Muscle layer of colon (tissue), 2 donors: ENCODE data around the gene MCOLN2.

Experiments
- H3K27ac ChIP-seq: one replicate; pipeline ENCODE4 v1.7.0; 2013; ENCODE audit warnings: low read depth, mild to moderate bottlenecking, low read length, moderate library complexity
- H3K27me3 ChIP-seq, 2 donors: one replicate each; pipeline ENCODE4 v1.7.0; 2013; ENCODE audit warnings: low read length in 2 of 2, mild to moderate bottlenecking in 2 of 2; ENCODE audit not compliant: insufficient read depth in 2 of 2, control insufficient read depth in 1 of 2
- H3K36me3 ChIP-seq: one replicate; pipeline ENCODE4 v1.7.0; 2013; ENCODE audit warnings: mild to moderate bottlenecking, low read length; ENCODE audit not compliant: insufficient read depth
- H3K4me1 ChIP-seq: one replicate; pipeline ENCODE4 v1.7.0; 2013; ENCODE audit warnings: mild to moderate bottlenecking, low read length; ENCODE audit not compliant: insufficient read depth
- H3K4me3 ChIP-seq, 2 donors: one replicate each; pipeline ENCODE4 v1.7.0; 2013; ENCODE audit warnings: low read length in 2 of 2, low read depth in 1 of 2, mild to moderate bottlenecking in 1 of 2, moderate library complexity in 1 of 2
- H3K9ac ChIP-seq: one replicate; pipeline ENCODE4 v1.7.0; 2013; ENCODE audit warnings: low read length
- H3K9me3 ChIP-seq: one replicate; pipeline ENCODE4 v1.7.0; 2013; ENCODE audit warnings: mild to moderate bottlenecking, low read length
- donor health status: abdominal sarcoma.
- donor health status: Adenocarcinoma of cecum.

Gene MCOLN2

DNA sequence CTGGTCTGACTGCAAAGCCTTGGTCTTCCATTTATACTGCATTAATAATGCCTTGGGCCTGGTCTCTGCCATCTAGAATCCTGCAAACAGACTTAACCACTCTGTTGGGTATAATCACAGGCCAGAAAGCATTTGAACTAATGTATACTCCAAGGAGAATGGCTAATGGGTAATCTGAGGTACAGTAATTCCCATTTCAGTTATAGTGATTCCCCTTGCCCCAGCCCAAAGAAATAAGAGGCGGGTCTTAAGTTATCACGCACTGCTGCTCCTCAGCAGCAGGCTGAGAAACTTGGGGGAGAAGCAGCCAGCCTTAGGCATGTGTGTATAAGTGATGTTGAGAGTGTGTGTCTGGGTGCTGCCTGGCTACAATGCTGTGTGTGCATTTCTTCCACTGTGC lies 106.3 kb downstream of the MCOLN2 start:
- H3K9me3 ChIP-seq = no peaks in the 10 kb centered on the region
- no peaks in the 10 kb centered on the region for H3K4me1 ChIP-seq
- H3K27me3 ChIP-seq = peaks cover 10 to 16% of the 10 kb centered on the region in 2 donors
- no peak overlapping the region for H3K4me3 ChIP-seq
- no peak overlapping the region for H3K9ac ChIP-seq
- no peak overlapping the region for H3K27ac ChIP-seq
- H3K36me3 ChIP-seq = no peaks in the 10 kb centered on the region

DNA sequence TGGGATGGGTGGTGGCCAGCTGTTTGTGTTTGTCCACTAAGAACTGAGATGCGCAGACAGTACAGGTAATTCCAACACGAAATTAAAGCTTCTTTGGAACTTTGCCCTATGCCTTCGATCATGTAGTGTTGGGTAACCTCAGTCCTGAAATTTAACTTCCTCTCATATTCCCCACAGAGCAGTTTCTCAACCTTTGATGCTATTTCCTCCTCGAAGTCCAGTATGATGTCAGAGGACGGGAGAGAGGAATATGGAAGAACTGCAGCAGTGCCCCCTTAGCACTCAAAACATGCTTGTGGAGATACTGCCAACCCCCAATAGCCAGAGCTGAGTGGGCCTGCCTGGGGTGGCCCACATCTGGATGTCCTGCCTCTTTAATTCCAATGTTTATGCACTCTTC lies 107.5 kb downstream of the MCOLN2 start:
- H3K4me3 ChIP-seq = no peak overlapping the region
- no peak overlapping the region for H3K27ac ChIP-seq
- H3K27me3 ChIP-seq = peaks cover 10 to 16% of the 10 kb centered on the region in 2 donors
- H3K36me3 ChIP-seq = no peaks in the 10 kb centered on the region
- H3K9me3 ChIP-seq = no peaks in the 10 kb centered on the region
- H3K9ac ChIP-seq = no peak overlapping the region
- no peaks in the 10 kb centered on the region for H3K4me1 ChIP-seq

DNA sequence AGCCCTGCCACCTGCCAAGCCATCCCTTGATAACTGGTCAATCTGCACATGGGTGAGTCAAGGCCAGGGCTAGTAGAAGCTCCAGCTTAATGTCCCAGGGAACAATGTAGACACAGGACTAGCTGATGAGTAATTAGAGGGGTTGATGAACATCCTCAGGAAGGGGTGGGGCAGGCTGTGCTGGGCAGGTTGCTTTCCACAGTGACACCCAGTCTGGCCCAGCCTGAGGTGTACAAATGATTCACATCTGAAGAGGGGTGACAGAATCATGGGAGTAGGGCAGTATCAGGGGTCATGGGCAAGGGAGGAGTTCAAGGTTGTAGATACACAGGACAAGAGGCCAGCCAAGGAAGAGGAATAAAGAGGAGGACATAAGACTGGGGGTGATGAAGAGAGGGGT lies 108.2 kb downstream of the MCOLN2 start:
- peaks cover 5 to 13% of the 10 kb centered on the region in 2 donors for H3K27me3 ChIP-seq
- no peak overlapping the region for H3K9ac ChIP-seq

DNA sequence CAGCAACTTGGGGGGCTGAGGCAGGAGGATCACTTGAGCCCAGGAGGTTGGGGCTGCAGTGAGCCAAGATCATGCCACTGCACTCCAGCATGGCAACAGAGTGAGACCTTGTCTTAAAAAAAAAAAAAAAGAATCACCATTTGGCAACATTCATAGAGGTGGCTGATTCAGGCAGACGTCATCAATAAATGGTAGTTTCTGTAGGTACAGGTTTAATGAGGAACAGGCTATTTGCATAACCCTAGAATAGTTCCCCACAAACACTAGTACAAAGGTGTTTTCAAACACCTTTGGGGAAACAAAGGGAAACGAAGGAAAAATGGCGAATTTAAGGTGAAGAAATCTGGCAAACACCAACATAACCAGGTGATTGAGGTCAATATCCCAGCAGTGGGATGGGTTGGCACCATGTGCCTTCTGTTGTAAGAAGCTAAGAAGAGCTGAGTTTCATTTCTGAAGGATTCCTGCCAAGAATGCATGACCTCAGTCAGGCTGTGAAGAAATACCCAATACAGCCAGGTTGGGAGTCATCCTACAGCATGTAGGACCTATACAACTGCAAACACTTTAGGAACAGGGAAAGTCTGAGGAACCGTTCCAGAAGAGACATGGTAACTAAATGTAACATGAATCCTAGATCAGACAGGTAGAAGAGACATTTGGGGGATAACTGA lies 109.5 kb downstream of the MCOLN2 start:
- Histone ChIP-seq H3K4me3 (no peak overlapping the region), H3K27ac (no peak overlapping the region), H3K9ac (no peak overlapping the region), H3K9me3 (no peaks in the 10 kb centered on the region), H3K36me3 (no peaks in the 10 kb centered on the region), H3K4me1 (no peaks in the 10 kb centered on the region), H3K27me3 (peaks cover 0 to 2% of the 10 kb centered on the region in 2 donors)

More for the DNA sequence above, 108.2 kb downstream of the MCOLN2 start:
- no peaks in the 10 kb centered on the region for H3K4me1 ChIP-seq
- no peak overlapping the region for H3K4me3 ChIP-seq
- no peaks in the 10 kb centered on the region for H3K36me3 ChIP-seq
- H3K27ac ChIP-seq = no peak overlapping the region
- H3K9me3 ChIP-seq = no peaks in the 10 kb centered on the region

DNA sequence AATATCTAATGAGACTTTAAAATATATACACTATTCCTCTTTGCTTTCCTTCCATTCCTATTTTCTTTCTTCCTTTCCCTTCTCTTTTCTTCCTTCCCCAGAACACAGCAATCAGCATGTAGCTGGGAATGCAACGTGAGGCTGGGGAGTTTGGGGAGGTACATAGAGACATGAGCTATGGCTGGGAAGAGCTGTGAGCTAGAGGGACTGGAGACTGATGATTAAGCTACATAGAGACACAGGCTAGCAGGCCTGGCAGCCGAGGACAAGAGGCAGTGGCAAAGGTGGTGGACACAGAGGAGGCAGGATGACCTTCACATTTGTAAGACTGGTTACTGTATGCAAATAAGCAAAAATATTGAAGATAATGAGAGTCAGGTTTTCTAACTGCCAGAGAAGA lies 111.4 kb downstream of the MCOLN2 start:
- no peak overlapping the region for H3K27ac ChIP-seq
- H3K4me1 ChIP-seq = no peaks in the 10 kb centered on the region
- no peaks in the 10 kb centered on the region for H3K27me3 ChIP-seq
- H3K4me3 ChIP-seq = no peak overlapping the region
- no peaks in the 10 kb centered on the region for H3K36me3 ChIP-seq
- H3K9ac ChIP-seq = no peak overlapping the region
- no peaks in the 10 kb centered on the region for H3K9me3 ChIP-seq

DNA sequence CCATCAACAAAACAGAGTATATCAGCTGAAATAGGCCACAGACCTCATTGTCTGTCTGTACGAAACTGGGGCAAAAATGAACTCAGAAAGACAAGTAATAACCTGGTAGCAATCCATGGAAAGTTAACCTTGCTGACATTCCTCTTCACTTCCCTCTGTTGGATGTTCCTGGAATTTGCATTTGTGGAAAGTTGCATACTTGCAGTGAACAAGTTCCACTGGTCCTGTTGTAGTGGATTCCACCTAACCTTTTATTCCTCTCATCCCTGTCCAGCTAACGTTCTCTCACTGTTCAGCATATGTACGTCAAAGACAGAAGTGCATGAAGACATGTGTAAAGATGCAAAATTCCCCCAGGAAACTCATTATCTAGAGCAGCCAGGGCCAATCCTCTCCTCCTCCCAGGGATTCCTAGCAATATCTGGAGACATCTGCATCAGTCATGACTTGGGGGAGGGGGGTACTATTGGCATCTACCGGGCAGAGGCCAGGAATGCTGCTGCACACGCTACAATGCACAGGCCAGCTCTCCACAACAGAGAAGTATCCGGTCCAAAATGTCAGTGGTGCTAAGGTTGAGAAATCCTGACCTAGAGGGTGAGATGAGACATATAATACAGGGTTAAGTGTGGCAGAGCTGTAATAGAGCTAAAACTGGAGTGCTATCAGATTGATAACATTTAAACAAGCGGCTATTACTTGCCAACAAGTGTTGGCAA lies 112.1 kb downstream of the MCOLN2 start:
- Histone ChIP-seq H3K4me3 (no peak overlapping the region), H3K27ac (no peak overlapping the region), H3K4me1 (no peaks in the 10 kb centered on the region)

DNA sequence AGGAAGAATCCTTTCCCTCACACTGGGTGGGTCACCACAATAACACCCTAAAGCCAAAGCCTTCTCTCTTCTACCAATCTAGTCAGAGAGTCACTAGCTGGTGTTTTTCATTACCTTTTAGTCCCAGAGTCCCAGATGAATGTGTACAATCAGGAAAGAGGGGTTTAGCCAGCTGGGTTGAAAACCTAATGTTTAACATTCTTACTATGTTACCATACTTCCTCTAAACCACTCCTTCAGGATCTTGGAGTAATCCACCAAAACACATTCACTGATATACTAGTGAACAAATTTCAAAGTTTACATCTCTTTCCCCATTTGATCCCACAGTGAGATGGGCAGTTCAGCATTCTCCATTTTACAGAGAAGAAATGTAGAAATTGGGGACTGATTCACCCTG lies 113.6 kb downstream of the MCOLN2 start:
- H3K9ac ChIP-seq = no peak overlapping the region
- no peaks in the 10 kb centered on the region for H3K9me3 ChIP-seq
- no peaks in the 10 kb centered on the region for H3K4me1 ChIP-seq
- H3K27me3 ChIP-seq = no peaks in the 10 kb centered on the region
- no peaks in the 10 kb centered on the region for H3K36me3 ChIP-seq
- no peak overlapping the region for H3K27ac ChIP-seq
- no peak overlapping the region for H3K4me3 ChIP-seq

More for the DNA sequence above, 112.1 kb downstream of the MCOLN2 start:
- H3K27me3 ChIP-seq = no peaks in the 10 kb centered on the region
- H3K36me3 ChIP-seq = no peaks in the 10 kb centered on the region
- no peaks in the 10 kb centered on the region for H3K9me3 ChIP-seq
- H3K9ac ChIP-seq = no peak overlapping the region

DNA sequence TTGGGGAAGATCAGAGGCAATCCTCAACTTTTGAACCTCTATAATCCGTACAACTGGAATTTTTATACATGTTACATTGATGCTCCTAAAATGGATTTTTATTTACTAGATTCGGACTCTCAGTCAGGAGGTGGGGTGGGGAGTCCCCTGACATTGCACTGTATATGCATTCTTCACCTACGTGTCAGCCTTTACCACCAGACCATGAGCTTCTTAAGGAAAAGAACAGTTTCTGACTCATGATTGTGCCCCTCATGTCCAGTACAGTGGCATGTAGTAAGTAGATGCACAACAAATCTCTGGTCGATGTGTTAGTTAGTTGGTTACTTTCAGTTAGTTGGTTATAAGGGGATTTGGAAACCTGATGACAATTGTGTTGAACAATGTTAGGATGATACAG lies 119.3 kb downstream of the MCOLN2 start:
- no peak overlapping the region for H3K4me3 ChIP-seq
- no peak overlapping the region for H3K27ac ChIP-seq
- no peak overlapping the region for H3K9ac ChIP-seq
- no peaks in the 10 kb centered on the region for H3K4me1 ChIP-seq
- no peaks in the 10 kb centered on the region for H3K36me3 ChIP-seq
- H3K9me3 ChIP-seq = no peaks in the 10 kb centered on the region
- H3K27me3 ChIP-seq = no peaks in the 10 kb centered on the region

DNA sequence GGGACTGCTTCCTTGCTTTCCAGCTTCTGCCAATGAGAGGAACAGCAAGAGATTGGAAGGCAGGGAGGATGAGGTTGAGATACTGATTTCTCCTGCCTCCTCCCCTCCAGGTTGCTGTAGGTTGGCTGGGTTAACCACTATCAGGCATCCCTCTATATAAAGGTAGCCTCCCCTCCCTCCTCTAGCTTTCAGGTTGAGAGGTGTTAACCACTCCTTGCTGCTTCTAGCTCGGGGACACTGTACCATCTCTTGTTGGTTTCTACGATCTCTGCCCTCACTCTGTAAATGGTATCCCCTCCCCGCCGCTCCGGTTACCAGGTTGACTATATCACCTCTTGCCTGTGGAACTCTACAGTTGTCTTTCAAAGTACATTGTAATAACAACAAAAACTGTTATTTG lies 120.6 kb downstream of the MCOLN2 start:
- Histone ChIP-seq H3K9ac (no peak overlapping the region), H3K27me3 (no peaks in the 10 kb centered on the region), H3K27ac (no peak overlapping the region), H3K4me3 (no peak overlapping the region), H3K9me3 (no peaks in the 10 kb centered on the region), H3K4me1 (no peaks in the 10 kb centered on the region), H3K36me3 (no peaks in the 10 kb centered on the region)
